Transverse colon (tissue), 4 donors: ENCODE measurements around the gene ZBTB20. TPM values are rescaled to one million over a fixed set of nuclear protein-coding genes. Genes with fewer than 3 reads are reported as not detected.

ENCODE experiments used
- DNase-seq: peaks from one replicate; pipeline ENCODE4 v3.0.0-alpha.2; 2019
- H3K27ac ChIP-seq, 4 donors: fragments of 200-600 bp; sonication (generic); 2 replicates each; pipeline ENCODE4 v1.5.1; 2016 to 2018; ENCODE audit warnings: inconsistent platforms in 4 of 4
- H3K27me3 ChIP-seq: fragments of 200-600 bp; sonication (generic); 2 replicates; pipeline ENCODE4 v1.5.1; 2017; ENCODE audit warnings: inconsistent platforms
- H3K36me3 ChIP-seq, 4 donors: fragments of 200-600 bp; sonication (generic); 2 replicates each; pipeline ENCODE4 v1.5.1; 2017 to 2019; ENCODE audit warnings: inconsistent platforms in 4 of 4
- H3K4me1 ChIP-seq, 4 donors: fragments of 200-600 bp; sonication (generic); 2 replicates each; pipeline ENCODE4 v1.5.1; 2017 to 2020; ENCODE audit warnings: inconsistent platforms in 4 of 4
- H3K4me3 ChIP-seq, 4 donors: fragments of 200-600 bp; sonication (generic); 1 replicate in 1 of 4; 2 replicates in 3 of 4; pipeline versions ENCODE4 v1.5.1 to v1.6.1; 2017 to 2019; ENCODE audit warnings: inconsistent platforms in 4 of 4
- H3K9me3 ChIP-seq, 2 donors: fragments of 200-600 bp; sonication (generic); 2 replicates each; pipeline ENCODE4 v1.5.1; 2017 to 2019; ENCODE audit warnings: inconsistent platforms in 2 of 2
- CTCF ChIP-seq, 5 experiments: fragments of 200-600 bp in 3 of 5; fragments of 450-650 bp in 2 of 5; sonication (generic) in 3 of 5; IDR thresholded peaks; 1 replicate in 2 of 5; 2 replicates in 3 of 5; pipeline ENCODE4 v1.5.1; 2016 to 2017; ENCODE audit warnings: antibody characterized with exemption in 5 of 5, inconsistent platforms in 3 of 5, mild to moderate bottlenecking in 2 of 5, moderate library complexity in 1 of 5
- EP300 ChIP-seq: sonication (generic); formaldehyde crosslinking; IDR thresholded peaks from one replicate; pipeline ENCODE4 v1.6.1; 2017; ENCODE audit warnings: antibody characterized with exemption, low read depth
- POLR2A ChIP-seq: fragments of 450-650 bp; IDR thresholded peaks from one replicate; pipeline ENCODE4 v1.6.1; 2016; ENCODE audit warnings: antibody characterized with exemption, mild to moderate bottlenecking, moderate library complexity
- POLR2AphosphoS5 ChIP-seq, 3 donors: sonication (generic); formaldehyde crosslinking; IDR thresholded peaks; one replicate each; pipeline ENCODE4 v1.6.1; 2016; ENCODE audit warnings: antibody characterized with exemption in 3 of 3
- WGBS, 2 donors: methylation state at CpG; one replicate each; pipeline ENCODE4 v1.1.5; 2018; ENCODE audit warnings: low coverage in 1 of 2; 5-methylcytosine and 5-hydroxymethylcytosine counted together
- in situ Hi-C, 4 donors: fragments of 200-750 bp; cut with MboI; loops; one replicate each; pipeline versions ENCODE4 v1.15.0 to v1.15.1; 2017; ENCODE audit warnings: low sequenced_read_pairs in 3 of 4, low pct_ligation_motif_present in 1 of 4, low pct_unique_long_range_greater_than_20kb in 1 of 4
- intact Hi-C: fragments of 100-400 bp; cut with DNase I; formaldehyde crosslinking; loops from one replicate; pipeline ENCODE4 v1.15.1; 2023; ENCODE audit warnings: low total_unique reads
- total RNA-seq, 4 donors: library from RNA; depleted of rRNA; stranded (reverse); fragments of >200 nt; gene quantifications; one replicate each; pipeline ENCODE4 v1.1.0, GENCODE V29; 2016

Gene ZBTB20
- total RNA-seq, 4 donors from 2014 or later, result 44.6 to 50.5 (median 46.4) TPM

DNA sequence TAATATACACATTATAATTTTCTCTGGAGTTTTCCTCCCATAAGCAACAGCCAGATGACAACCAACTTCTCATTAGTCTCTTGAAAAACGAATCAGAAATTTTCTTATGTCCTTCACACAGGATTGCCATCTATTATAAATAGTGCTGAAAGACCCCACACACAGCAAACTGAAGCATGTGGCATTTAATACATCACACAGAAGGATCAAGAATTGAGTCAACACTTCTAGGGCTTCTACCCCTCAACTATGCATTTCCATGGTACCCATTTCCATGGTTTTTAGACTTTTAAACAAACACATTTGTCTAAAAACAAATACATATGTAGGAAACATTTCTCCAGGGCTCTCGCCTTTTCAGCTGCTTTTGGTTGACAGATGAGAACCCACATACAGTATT lies 282.1 kb downstream of the ZBTB20 start:
- 86 to 93% methylated on average over 2 of the region's 2 CpGs for WGBS, 2 donors
- TF ChIP-seq POLR2A (no peak), EP300 (no peak), POLR2AphosphoS5 (IDR thresholded peaks at IDR 0.05) (no peak), CTCF (IDR thresholded peaks at IDR 0.05) (no peak)
- no peak overlapping the region for H3K27ac ChIP-seq
- no peaks in the 10 kb centered on the region for H3K9me3 ChIP-seq
- DNase-seq, result no peak
- peaks cover 0 to 20% (median 1%) of the 10 kb centered on the region in 4 donors for H3K4me1 ChIP-seq
- no peaks in the 10 kb centered on the region for H3K27me3 ChIP-seq
- no peaks in the 10 kb centered on the region for H3K36me3 ChIP-seq
- no peak overlapping the region for H3K4me3 ChIP-seq
- intact Hi-C loops (no loop called here), in situ Hi-C loops (no loop called here)

DNA sequence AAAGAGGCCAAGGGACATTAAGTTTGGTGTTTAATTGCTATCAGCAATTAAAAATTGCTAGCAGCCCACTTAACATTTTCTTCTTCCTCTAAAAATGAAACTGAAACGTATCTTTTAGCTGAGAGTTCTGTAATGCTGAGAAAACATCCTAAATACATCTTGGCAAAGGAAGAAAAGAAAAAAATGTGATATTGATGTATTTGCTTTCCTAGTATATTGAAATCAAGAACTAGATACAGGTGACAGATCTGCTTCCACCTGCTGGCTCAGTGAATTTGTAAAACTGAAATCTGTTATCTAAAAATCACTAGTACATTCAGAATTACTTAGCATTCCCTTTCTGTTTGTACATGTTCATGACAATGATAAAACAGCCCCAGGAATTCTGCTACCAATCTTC lies 283.2 kb downstream of the ZBTB20 start:
- no peak for DNase-seq
- in situ Hi-C loops, result no loop called here
- Histone ChIP-seq H3K36me3 (no peaks in the 10 kb centered on the region), H3K4me1 (peaks cover 0 to 20% (median 1%) of the 10 kb centered on the region in 4 donors), H3K27ac (no peak overlapping the region), H3K27me3 (no peaks in the 10 kb centered on the region), H3K9me3 (no peaks in the 10 kb centered on the region), H3K4me3 (peak overlapping the region in 1 of 4 donors; percentile 30)
- no peak for TF ChIP-seq CTCF (IDR thresholded peaks at IDR 0.05)
- TF ChIP-seq POLR2AphosphoS5 (IDR thresholded peaks at IDR 0.05), result no peak
- TF ChIP-seq EP300, result no peak
- TF ChIP-seq POLR2A, result no peak
- WGBS, 2 donors, result 2 to 9% methylated on average over 1 of the region's 1 CpG
- intact Hi-C loops, result no loop called here

GRCh38 chr3:114861666-114862065 lies 285.4 kb downstream of the ZBTB20 start:
- H3K4me1 ChIP-seq, result peaks cover 0 to 42% (median 5%) of the 10 kb centered on the region in 4 donors
- DNase-seq, result no peak
- H3K4me3 ChIP-seq, result no peak overlapping the region
- H3K27me3 ChIP-seq, result no peaks in the 10 kb centered on the region
- in situ Hi-C loops (no loop called here), intact Hi-C loops (no loop called here)
- H3K9me3 ChIP-seq, result no peaks in the 10 kb centered on the region
- WGBS, 2 donors, result 57 to 67% methylated on average over 1 to 2 of the region's 2 CpGs
- H3K27ac ChIP-seq, result no peak overlapping the region
- TF ChIP-seq CTCF (IDR thresholded peaks at IDR 0.05), result no peak
- TF ChIP-seq POLR2AphosphoS5 (IDR thresholded peaks at IDR 0.05), result no peak
- no peak for TF ChIP-seq EP300
- no peak for TF ChIP-seq POLR2A
- no peaks in the 10 kb centered on the region for H3K36me3 ChIP-seq

- WGBS, 2 donors, result 98 to 100% methylated on average over 1 to 2 of the region's 2 CpGs
- Histone ChIP-seq H3K9me3 (no peaks in the 10 kb centered on the region), H3K4me3 (no peak overlapping the region), H3K27ac (no peak overlapping the region), H3K27me3 (no peaks in the 10 kb centered on the region), H3K36me3 (no peaks in the 10 kb centered on the region), H3K4me1 (peaks cover 0 to 44% (median 5%) of the 10 kb centered on the region in 4 donors)
- no peak for DNase-seq
- TF ChIP-seq CTCF (IDR thresholded peaks at IDR 0.05), result no peak
- TF ChIP-seq EP300, result no peak
- no peak for TF ChIP-seq POLR2AphosphoS5 (IDR thresholded peaks at IDR 0.05)
- in situ Hi-C loops (no loop called here), intact Hi-C loops (no loop called here)
These were observed 286.6 kb downstream of the ZBTB20 start for GRCh38 chr3:114860531-114860930.
